Measurements from ENCODE around the gene MAGED1.
"Not testable (repeated sequence)": the region's sequence is repeated elsewhere in the genome, so short reads cannot be mapped to it uniquely, and the experiment has no call there.

Gene MAGED1

DNA sequence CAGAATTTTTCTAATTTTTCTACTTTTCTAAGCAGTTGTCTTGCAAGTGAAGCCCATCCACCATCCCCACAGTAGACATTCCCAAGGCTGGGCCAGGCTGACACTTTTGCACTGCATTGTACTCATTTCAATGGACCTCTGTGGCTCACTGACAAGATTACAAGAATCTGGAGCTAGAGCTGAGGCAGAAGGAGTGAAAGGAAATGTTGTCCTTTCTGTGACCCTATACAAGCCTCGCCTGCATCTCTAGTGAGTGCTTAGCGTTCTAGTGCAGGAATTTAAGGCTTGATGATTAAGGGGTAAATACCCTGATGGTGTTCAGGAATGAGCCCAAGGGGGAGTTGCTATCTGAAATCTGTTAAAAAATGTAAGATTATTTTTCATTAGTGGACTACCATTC, 6.3 kb downstream of the MAGED1 start:
- no peaks in the 10 kb centered on the region for H3K27me3 ChIP-seq
- no peaks in the 10 kb centered on the region for H3K9me3 ChIP-seq
- DNase-seq = no peak
- TF ChIP-seq, protein P1, sequence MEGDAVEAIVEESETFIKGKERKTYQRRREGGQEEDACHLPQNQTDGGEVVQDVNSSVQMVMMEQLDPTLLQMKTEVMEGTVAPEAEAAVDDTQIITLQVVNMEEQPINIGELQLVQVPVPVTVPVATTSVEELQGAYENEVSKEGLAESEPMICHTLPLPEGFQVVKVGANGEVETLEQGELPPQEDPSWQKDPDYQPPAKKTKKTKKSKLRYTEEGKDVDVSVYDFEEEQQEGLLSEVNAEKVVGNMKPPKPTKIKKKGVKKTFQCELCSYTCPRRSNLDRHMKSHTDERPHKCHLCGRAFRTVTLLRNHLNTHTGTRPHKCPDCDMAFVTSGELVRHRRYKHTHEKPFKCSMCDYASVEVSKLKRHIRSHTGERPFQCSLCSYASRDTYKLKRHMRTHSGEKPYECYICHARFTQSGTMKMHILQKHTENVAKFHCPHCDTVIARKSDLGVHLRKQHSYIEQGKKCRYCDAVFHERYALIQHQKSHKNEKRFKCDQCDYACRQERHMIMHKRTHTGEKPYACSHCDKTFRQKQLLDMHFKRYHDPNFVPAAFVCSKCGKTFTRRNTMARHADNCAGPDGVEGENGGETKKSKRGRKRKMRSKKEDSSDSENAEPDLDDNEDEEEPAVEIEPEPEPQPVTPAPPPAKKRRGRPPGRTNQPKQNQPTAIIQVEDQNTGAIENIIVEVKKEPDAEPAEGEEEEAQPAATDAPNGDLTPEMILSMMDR (IDR thresholded peaks at IDR 0.05; ENCODE audit: low read depth, low read length) = no peak
- H3K4me3 ChIP-seq (ENCODE audit: low read depth, low read length) = no peak overlapping the region
- H3K36me3 ChIP-seq = peaks cover 58% of the 10 kb centered on the region
- no peaks in the 10 kb centered on the region for H3K4me1 ChIP-seq

DNA sequence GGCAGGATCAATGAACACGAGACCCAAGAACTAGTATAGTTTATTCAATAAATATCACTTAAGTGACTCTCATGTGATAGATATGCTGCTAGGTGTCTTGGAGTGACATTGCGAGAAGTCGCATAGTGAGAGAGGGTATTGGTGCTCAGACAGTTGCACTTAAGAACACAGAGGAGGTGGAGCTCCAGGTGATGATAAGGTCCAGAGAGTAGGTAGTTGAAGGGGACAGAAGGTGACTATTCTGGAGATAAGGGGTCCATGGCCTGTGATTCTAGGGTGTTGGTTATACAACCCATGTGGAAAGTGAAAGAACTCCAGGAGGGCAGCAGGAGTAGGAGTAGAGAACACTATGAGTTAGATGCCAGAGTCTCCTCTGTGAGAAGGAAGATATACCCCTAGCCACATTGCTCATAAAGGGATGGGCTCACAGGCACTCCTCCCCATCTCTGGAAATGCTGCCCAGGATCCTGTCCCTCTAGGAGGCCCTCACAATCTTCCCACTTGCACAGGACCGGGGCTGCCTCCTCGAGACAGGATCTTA, 9.2 kb downstream of the MAGED1 start:
- TF ChIP-seq, protein P1 (IDR thresholded peaks at IDR 0.05; ENCODE audit: low read depth, low read length) = no peak
- DNase-seq = no peak
- Histone ChIP-seq H3K4me3 (ENCODE audit: low read depth, low read length) (no peak overlapping the region), H3K36me3 (peaks cover 40% of the 10 kb centered on the region), H3K27me3 (no peaks in the 10 kb centered on the region), H3K4me1 (no peaks in the 10 kb centered on the region), H3K9me3 (no peaks in the 10 kb centered on the region)

DNA sequence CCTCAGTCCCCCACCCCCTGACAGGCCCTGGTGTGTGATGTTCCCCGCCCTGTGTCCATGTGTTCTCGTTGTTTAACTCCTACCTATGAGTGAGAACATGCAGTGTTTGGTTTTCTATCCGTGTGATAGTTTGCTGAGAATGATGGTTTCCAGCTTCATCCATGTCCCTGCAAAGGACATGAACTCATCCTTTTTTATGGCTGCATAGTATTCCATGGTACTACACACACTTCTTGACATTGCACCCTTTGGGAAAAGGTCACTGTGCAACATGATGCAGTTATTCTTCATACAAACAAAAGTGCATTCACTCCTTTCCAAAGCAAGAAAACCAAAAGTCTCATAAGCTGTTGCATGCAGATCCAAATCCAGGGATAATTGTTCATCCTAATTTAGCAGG, 11.7 kb downstream of the MAGED1 start:
- H3K9me3 ChIP-seq; H3K27me3 ChIP-seq; H3K4me1 ChIP-seq; H3K4me3 ChIP-seq (ENCODE audit: low read depth, low read length); DNase-seq: not testable (repeated sequence)
- H3K36me3 ChIP-seq = peaks cover 17% of the 10 kb centered on the region

DNA sequence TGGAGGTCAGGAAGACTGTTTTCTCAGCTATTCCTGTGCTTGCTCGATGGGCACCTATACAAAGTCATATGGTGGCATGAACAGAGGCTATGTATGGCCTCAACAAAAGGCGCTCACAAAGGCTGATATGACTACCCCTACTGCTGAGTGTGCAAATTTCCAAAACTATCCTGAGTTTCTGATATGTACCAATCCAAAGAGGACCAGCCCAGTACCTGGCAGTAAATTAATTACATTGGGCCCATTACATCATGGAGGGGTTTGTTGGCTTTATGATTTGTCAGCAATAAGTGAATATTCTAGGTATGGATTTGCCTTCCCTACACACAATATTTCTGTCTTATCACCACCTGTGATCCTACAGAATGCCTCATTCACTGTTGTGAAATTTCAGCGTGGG, 12.3 kb downstream of the MAGED1 start:
- H3K4me1 ChIP-seq = no peaks in the 10 kb centered on the region
- no peaks in the 10 kb centered on the region for H3K27me3 ChIP-seq
- H3K4me3 ChIP-seq (ENCODE audit: low read depth, low read length) = no peak overlapping the region
- no peak for DNase-seq
- TF ChIP-seq, protein P1 (IDR thresholded peaks at IDR 0.05; ENCODE audit: low read depth, low read length) = no peak
- H3K9me3 ChIP-seq = no peaks in the 10 kb centered on the region
- peaks cover 16% of the 10 kb centered on the region for H3K36me3 ChIP-seq

DNA sequence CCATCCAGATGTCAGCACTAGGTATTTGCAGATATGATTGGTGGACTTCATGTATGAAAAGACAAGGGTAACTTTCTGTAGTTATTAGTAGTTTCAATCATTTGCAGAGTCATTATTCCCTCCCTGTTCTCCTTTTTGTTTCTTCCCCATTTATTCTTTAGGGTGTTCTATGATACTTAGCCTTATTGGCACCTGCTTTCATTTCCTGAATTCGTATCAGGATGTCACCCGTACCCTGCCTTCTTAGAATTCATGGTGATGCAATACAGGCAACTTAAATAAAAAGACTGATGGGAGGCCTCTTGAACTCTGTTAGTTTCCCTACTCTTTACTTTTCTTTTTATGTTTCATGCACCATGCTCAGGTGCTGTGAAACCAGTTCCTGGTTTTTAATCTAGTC, 24.2 kb downstream of the MAGED1 start:
- TF ChIP-seq, protein P1 (IDR thresholded peaks at IDR 0.05; ENCODE audit: low read depth, low read length) = no peak
- Histone ChIP-seq H3K4me1 (no peaks in the 10 kb centered on the region), H3K27me3 (no peaks in the 10 kb centered on the region), H3K4me3 (ENCODE audit: low read depth, low read length) (no peak overlapping the region), H3K9me3 (no peaks in the 10 kb centered on the region), H3K36me3 (no peaks in the 10 kb centered on the region)
- no peak for DNase-seq

DNA sequence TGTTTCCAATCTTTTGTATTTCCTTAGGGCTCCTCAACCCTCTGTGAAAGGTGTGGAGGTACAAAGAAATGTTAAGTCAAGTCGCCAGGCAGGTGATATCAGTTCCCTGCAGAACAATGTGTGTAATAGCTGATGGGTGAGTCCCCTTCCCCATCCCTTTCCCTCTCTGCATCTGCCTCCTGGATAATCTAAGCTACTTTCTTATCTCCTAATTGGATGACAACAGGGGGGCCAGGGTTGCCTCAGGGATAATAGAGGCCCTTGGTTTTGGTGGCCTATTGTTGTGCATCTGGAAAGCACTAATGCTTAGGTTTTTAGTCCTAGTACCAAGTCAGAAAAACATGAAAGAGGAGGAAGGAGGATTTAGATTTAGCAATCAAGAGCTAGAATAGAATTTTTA, 29.1 kb downstream of the MAGED1 start:
- Histone ChIP-seq H3K4me1 (no peaks in the 10 kb centered on the region), H3K9me3 (no peaks in the 10 kb centered on the region), H3K4me3 (ENCODE audit: low read depth, low read length) (no peak overlapping the region), H3K27me3 (no peaks in the 10 kb centered on the region), H3K36me3 (no peaks in the 10 kb centered on the region)
- DNase-seq = no peak
- TF ChIP-seq, protein P1 (IDR thresholded peaks at IDR 0.05; ENCODE audit: low read depth, low read length) = no peak

All from BE2C (cell line).